ENCODE measurements around the gene MYOT.
"Not testable (repeated sequence)": the region's sequence is repeated elsewhere in the genome, so short reads cannot be mapped to it uniquely, and the experiment has no call there.

Gene MYOT

DNA sequence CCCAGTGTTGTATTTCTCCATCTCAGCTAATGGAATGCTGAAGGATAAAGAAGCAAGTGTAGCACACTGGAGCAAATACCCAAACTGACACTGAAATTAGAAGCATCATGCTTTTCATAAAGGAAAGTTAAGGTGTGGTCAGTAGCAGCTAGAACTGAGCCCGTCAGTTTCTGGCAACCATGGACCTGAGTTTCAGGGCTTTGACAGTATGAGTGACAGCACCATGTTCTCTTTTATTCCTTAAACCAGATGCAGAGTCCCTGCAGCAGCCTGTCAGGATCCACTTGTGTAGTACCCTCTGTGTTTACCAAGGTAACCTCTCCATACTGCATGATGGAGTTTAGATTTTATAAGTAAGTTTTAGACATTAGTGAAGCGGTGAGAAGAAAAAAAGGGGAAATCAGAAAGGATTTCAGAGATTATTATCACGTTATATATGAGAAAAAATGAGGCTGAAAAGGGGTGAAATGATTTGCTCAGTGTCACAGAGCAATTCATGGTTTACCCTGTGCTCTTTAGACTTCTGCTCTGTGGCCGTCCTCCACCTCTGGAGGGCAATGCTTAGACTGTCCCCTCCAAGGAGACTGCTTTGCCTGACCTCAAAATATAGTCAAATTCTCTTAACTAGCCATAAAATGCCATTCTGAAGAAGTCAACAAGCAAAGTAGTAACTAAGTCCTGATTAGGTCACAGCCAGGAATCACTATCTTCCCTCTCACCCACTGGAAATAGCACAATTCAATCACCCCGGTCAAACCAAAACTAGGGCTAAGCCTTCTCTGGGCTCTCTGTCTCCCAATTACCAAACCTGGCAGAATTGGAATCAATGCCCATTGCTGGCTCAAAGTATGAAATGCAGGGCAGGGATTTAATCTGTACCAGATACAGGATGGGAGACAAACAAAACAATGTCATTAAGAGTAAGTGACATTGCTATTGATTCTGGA is 10.5 kb upstream of the MYOT start:
- no peak for DNase-seq (ENCODE audit: low read depth)

DNA sequence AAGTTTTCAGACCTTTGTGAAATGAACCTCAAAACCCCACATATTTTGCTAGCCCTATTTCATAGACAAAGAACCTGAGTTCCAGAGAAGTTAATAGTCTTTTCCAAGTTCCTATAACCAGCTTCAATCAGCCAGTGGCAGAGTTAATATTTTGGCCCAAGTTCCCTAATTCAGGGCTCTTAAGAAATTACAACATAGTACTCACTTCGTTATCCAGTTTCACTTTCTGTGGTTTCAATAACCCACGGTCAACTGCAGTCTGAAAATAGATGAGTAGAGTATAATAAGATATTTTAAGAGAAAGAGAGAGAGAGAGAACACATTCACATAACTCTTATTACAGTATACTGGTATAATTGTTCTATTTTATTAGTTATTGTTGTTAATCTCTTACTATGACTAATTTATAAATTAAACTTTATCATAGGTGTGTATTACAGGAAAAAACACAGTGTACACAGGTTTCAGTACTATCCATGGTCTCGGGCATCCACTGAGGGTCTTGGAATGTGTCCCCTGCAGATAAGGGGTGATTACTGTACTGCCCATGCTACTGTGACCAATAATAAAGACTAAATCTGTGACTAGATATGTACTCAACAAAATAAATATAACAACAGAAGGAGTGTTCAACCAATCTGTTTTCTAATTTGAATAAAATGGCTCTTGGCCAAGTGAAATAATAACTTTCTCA is 9.3 kb upstream of the MYOT start:
- peak; percentile 29 for DNase-seq (ENCODE audit: low read depth)

DNA sequence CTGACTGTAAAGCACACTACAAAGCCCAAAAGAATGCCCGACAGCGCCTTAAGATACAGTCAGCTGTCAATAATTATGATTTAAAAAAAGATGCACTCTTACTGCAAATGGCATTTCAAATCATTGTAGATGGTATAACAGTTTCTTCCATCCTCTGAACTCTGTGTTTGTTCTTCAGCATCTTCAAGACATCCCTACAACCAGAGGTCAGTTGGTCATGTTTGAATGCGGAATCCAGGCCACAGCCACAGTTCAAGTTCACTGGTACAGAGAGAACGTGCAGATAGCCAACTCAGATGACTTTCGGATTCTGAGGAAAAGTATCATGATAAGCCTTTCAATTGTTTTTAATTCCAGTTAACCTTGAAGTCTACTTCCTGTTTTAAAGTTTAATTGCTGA is 8.7 kb upstream of the MYOT start:
- no peak for DNase-seq (ENCODE audit: low read depth)

- no peak for DNase-seq (ENCODE audit: low read depth)
Observed at GRCh38 chr5:137862251-137862650, 5.4 kb upstream of the MYOT start.

DNA sequence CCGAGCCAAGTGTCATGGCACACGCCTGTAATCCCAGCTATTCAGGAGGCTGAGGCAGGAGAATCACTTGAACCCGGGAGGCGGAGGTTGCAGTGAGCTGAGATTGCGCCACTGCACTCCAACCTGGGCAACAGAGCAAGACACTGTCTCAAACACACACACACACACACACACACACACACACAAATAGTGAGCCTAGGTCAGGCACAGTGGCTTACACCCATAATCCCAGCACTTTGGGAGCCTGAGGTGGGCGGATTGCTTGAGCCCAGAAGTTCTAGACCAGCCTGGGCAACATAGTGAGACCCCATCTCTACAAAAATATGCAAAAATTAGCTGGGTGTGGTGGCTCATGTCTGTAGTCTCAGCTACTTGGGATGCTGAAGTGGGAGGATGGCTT is 4.0 kb upstream of the MYOT start:
- DNase-seq (ENCODE audit: low read depth): not testable (repeated sequence)

GRCh38 chr5:137866541-137867388 is 895 bp upstream of the MYOT start:
- no peak for DNase-seq (ENCODE audit: low read depth)

- no peak for DNase-seq (ENCODE audit: low read depth)
Observed at GRCh38 chr5:137870647-137871339, 3.1 kb downstream of the MYOT start.

- DNase-seq (ENCODE audit: low read depth): no peak
Observed at GRCh38 chr5:137871571-137871970, 3.9 kb downstream of the MYOT start.

DNA sequence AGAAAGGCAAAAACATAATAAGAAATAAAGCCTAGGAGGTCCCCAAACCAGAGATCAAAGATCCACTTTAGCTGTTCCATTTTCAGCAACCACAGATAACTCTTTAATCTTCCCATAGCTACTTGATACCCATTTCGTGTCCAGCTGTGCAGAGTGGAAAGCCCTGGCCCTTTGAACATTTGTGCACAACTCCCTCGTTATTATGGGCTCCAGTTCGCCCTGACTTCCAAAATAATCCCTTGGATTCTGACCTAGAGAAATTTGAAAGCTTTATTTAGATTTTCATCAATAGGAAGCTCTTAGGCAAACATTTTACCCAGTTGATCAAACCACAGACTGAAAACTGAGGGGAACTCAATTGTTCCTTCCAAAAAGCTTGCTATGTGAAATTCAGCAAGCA is 4.8 kb downstream of the MYOT start:
- no peak for DNase-seq (ENCODE audit: low read depth)

DNA sequence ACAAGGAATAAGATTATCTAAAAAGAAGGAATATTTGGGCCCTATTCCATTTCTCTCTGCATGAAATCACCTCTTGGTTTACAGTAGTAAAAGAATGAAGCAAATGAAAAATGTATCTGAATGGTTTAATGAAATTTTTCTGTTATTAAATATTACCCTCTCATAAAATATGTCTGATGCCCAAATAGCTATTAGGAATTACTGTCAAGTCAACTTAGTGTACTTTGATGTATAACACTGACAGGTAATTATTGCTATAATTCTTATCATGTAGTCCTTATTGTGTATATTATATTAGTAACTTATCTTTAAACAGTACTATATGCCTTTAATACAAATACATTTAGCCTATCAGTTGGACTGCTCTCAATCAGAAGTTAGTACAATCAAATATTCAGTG is 8.4 kb downstream of the MYOT start:
- no peak for DNase-seq (ENCODE audit: low read depth)

GRCh38 chr5:137880313-137880712 is 12.7 kb downstream of the MYOT start:
- DNase-seq (ENCODE audit: low read depth): no peak

- DNase-seq (ENCODE audit: low read depth): no peak
Observed at GRCh38 chr5:137887831-137888230, 20.2 kb downstream of the MYOT start.

DNA sequence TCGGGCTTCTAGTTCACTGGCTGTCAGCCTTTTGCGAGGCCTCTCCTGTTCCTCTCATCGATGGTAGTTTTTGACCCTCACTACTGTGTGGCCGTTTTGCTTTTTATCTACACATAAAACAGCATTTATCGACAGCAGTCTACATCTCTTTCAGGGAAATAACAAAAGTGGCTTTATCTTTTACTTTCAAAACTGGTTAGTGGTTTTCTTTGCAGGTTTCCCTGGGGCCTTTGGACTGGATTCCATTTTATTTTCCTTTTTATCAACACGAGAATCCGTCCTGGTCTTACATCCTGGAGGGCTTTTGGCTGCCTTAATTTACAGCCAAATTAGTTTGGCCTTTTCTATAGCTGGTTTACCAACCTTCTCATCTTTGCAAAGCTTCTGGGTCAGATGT is 20.8 kb downstream of the MYOT start:
- DNase-seq (ENCODE audit: low read depth): no peak

DNA sequence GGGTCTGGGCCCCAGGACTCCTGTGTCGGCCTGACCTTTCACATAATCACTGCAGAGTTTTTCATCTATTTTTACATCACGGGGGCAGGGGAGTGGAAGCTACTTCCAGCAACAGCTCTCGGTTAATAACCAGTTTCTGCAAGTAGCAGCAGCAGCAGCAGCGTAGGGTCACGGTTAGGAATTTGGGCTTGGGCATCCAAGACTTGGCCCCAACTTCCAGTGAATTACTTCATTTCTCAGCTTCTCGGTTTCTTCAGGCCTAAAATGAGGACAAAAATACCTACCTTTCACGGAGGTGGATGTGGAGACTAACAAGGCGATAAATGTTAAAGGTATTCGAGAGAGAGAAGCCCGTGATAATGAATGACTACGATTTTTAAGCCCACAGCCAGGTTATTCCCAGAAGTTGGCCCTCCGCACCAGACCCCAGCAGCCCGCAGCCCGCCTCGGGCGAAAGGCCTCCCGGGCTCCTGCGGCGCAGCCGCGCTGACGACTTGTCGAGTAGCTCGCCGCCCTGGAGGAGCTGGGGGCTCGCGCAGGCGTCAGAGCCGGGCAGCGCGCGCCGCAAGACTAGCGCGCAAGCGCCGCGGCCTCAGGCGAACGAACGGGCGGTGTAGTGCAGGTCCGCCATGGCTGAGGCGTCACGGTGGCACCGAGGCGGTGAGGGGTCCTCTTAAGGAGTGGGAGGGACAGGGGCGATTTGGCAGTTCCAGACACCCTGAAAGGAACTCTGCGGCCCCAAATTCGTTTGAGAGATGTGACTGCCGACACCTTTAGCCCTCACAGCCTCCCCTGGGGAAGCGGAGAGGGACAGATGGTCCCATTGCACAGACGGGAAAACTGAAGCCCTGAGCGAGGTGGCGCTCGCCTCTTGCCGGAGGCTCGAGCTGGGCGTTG is 21.5 kb downstream of the MYOT start, which contains the start of gene PKD2L2:
Gene PKD2L2, plus strand, starts transcription at position 595 of the 897 bp plus-strand sequence. Its CDS starts 35 bp downstream, at position 630.
- peak; percentile 88 for DNase-seq (ENCODE audit: low read depth)

DNA sequence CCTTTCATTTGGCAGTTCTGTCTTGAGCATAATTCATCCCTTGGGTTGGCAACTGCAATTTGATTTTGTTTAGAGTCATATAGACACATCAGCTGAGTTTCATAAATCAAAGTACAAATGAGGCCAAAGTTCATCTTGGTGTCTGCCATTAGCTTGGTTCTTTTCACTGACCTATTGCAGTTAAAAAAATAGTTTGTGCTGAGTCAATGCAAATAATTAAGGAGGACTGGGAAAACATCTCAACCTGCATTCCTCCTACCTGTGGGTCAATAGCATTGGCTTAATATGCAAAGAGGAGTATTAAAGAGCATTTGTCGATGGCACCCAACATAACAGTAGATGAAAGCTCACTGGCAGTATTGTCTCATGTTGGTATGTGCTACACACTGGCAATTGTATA is 23.2 kb downstream of the MYOT start:
- DNase-seq (ENCODE audit: low read depth): no peak

DNA sequence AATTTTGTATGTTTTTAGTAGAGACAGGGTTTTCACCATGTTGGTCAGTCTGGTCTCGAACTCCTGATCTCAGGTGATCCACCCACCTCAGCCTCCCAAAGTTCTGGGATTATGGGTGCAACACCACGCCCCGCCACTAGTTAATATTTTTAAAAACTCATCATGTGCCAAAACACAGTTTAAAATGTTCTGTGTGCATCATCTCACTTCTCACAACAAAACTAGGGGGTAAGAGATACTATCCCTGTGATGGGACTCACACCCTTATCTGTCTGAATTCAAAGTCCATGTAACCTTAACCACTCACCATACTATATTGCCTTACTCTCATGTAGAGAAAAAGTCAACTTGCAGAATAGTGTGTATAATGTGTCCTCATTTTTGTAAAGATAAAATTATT is 24.2 kb downstream of the MYOT start:
- DNase-seq (ENCODE audit: low read depth): no peak

DNA sequence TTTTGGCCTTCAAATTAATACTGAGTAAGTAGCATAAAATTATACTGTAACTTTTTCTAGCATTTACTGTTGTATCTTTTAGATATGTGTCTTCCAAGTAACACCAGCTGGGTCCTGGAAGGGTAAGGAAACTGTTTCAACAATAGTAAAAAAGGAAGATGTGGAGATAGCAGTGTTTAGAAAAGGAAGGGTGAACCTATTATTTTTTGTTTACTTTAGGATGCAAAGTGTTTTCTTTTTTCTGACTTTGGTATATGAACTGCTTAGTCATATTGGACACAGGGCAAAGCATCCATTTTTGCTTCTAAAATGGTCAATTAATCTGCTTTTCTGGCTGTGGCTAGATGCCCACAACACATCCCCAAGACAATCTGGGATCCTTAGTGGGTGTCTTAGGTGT is 26.9 kb downstream of the MYOT start:
- no peak for DNase-seq (ENCODE audit: low read depth)

DNA sequence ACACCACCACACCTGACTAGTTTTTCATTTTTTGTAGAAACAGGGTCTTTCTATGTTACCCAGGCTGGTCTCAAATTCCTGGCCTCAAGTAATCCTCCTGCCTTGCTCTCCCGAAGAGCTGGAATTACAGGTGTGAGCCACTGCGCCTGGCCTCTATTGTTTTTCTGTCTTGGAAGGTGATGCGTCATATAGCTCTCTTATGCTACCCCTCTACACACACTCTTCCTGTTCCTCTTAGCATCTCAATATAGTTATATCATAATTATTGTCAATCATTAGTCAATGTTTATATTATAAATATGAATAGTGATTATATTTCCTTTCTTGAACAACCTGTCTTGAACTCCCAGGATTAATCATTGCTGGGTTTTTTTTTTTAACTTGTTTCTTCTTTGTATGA is 28.9 kb downstream of the MYOT start:
- no peak for DNase-seq (ENCODE audit: low read depth)

DNA sequence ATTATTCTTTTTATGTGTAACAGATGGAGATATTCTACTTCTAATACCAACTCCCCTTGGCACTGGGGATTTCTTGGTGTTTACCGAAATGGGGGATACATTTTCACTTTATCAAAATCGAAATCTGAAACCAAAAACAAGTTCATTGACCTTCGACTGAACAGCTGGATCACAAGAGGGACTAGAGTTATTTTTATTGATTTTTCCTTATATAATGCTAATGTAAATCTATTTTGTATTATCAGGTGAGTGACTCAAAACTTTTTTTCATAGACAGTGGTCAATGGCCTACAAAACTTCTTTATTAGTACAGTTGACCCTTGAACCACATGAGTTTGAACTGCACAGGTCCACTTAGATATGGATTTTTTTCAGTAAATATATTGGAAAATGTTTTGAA is 31.8 kb downstream of the MYOT start:
- no peak for DNase-seq (ENCODE audit: low read depth)

- DNase-seq (ENCODE audit: low read depth): no peak
Observed at GRCh38 chr5:137901011-137901817, 33.6 kb downstream of the MYOT start.
